GM23338 (cell line): ENCODE data around the gene KRTAP10-9. TPM values are rescaled to one million over a fixed set of nuclear protein-coding genes. Genes with fewer than 3 reads are reported as not detected.

Experiments used
- ATAC-seq: fragments of 200-7000 bp; cut with Tn5 transposase; 3 replicates; pipeline ENCODE4 v1.9.1; 2020
- DNase-seq: peaks from one replicate; pipeline ENCODE4 v3.0.0-alpha.2; 2015; ENCODE audit warnings: low spot score
- H2AFZ ChIP-seq: fragments of 200-600 bp; sonication (generic); 2 replicates; pipeline ENCODE4 v1.8.0; 2016; ENCODE audit warnings: antibody characterized with exemption, mild to moderate bottlenecking, moderate library complexity
- H3F3A ChIP-seq: fragments of 200-600 bp; sonication (generic); replicated peaks from 2 replicates; pipeline ENCODE4 v1.8.0; 2017; ENCODE audit warnings: antibody characterized with exemption, mixed run types, low read depth
- H3K27ac ChIP-seq: fragments of 200-600 bp; sonication (generic); 2 replicates; pipeline ENCODE4 v1.6.1; 2016; ENCODE audit warnings: low read depth
- H3K27me3 ChIP-seq: fragments of 200-600 bp; sonication (generic); 2 replicates; pipeline ENCODE4 v1.8.0; 2016; ENCODE audit warnings: mild to moderate bottlenecking, mixed run types, moderate library complexity; ENCODE audit not compliant: insufficient read depth
- H3K36me3 ChIP-seq: fragments of 200-600 bp; sonication (generic); 2 replicates; pipeline ENCODE4 v1.8.0; 2016; ENCODE audit warnings: mild to moderate bottlenecking; ENCODE audit not compliant: insufficient read depth
- H3K4me1 ChIP-seq: fragments of 200-600 bp; sonication (generic); 2 replicates; pipeline ENCODE4 v1.8.0; 2016; ENCODE audit warnings: mild to moderate bottlenecking, moderate library complexity; ENCODE audit not compliant: insufficient read depth
- H3K4me2 ChIP-seq: fragments of 200-600 bp; sonication (generic); 2 replicates; pipeline ENCODE4 v1.7.1; 2017; ENCODE audit warnings: mixed run types
- H3K4me3 ChIP-seq: fragments of 200-600 bp; sonication (generic); 2 replicates; pipeline ENCODE4 v1.6.1; 2016; ENCODE audit warnings: mixed run types
- H3K79me2 ChIP-seq: fragments of 200-600 bp; sonication (generic); replicated peaks from 2 replicates; pipeline ENCODE4 v1.8.0; 2017; ENCODE audit warnings: mild to moderate bottlenecking; ENCODE audit not compliant: insufficient read depth
- H3K9me2 ChIP-seq: fragments of 200-600 bp; sonication (generic); 2 replicates; pipeline ENCODE4 v1.8.0; 2017; ENCODE audit not compliant: insufficient read depth
- H4K20me1 ChIP-seq: fragments of 200-600 bp; sonication (generic); replicated peaks from 2 replicates; pipeline ENCODE4 v1.8.0; 2017; ENCODE audit warnings: mild to moderate bottlenecking; ENCODE audit not compliant: insufficient read depth
- H3K27ac Mint-ChIP-seq: 2 replicates; pipeline ENCODE4 v1.8.0; 2020; ENCODE audit warnings: inconsistent platforms, mild to moderate bottlenecking, moderate library complexity, mixed read lengths
- H3K27me3 Mint-ChIP-seq: 3 replicates; pipeline ENCODE4 v1.8.0; 2022; ENCODE audit warnings: low read depth, mild to moderate bottlenecking, moderate library complexity, mixed read lengths, inconsistent platforms; ENCODE audit not compliant: insufficient read depth, poor library complexity
- H3K36me3 Mint-ChIP-seq: 3 replicates; pipeline ENCODE4 v1.8.0; 2021; ENCODE audit warnings: low read depth, mild to moderate bottlenecking, inconsistent platforms, moderate library complexity, mixed read lengths
- H3K4me1 Mint-ChIP-seq: 3 replicates; pipeline ENCODE4 v1.8.0; 2020; ENCODE audit warnings: mild to moderate bottlenecking, inconsistent platforms, mixed read lengths
- H3K4me3 Mint-ChIP-seq: 3 replicates; pipeline ENCODE4 v1.8.0; 2021; ENCODE audit warnings: moderate library complexity, mild to moderate bottlenecking, inconsistent platforms, mixed read lengths
- H3K9me3 Mint-ChIP-seq: 3 replicates; pipeline ENCODE4 v1.8.0; 2020; ENCODE audit warnings: moderate library complexity, mild to moderate bottlenecking, inconsistent platforms, mixed read lengths
- CREB1 ChIP-seq: fragments of 250-450 bp; sonication (Bioruptor Pico); IDR thresholded peaks from 2 replicates; pipeline ENCODE4 v1.5.0; 2020; ENCODE audit warnings: low read depth, mild to moderate bottlenecking, moderate library complexity
- CTCF ChIP-seq, 2 experiments: fragments of 200-600 bp in 1 of 2; sonication (generic) in 1 of 2; conservative IDR thresholded peaks; 2 replicates each; pipeline versions ENCODE4 v1.5.1 to v1.6.1; 2016 to 2017; ENCODE audit warnings: antibody characterized with exemption in 2 of 2, low read depth in 2 of 2, mild to moderate bottlenecking in 2 of 2, moderate library complexity in 1 of 2
- ETS1 ChIP-seq: IDR thresholded peaks from 2 replicates; pipeline ENCODE4 v1.6.1; 2016; ENCODE audit warnings: antibody characterized with exemption
- EZH2 ChIP-seq: fragments of 200-600 bp; sonication (generic); IDR thresholded peaks from one replicate; pipeline ENCODE4 v1.8.0; 2017; ENCODE audit warnings: antibody characterized with exemption, mild to moderate bottlenecking, low read depth; ENCODE audit not compliant: unreplicated experiment
- EZH2phosphoT487 ChIP-seq: fragments of 200-600 bp; sonication (generic); IDR thresholded peaks from one replicate; pipeline ENCODE4 v1.8.1; 2018; ENCODE audit warnings: antibody characterized with exemption; ENCODE audit not compliant: unreplicated experiment
- JUNB ChIP-seq: IDR thresholded peaks from one replicate; pipeline ENCODE4 v1.6.1; 2016; ENCODE audit warnings: antibody characterized with exemption; ENCODE audit not compliant: unreplicated experiment
- NANOG ChIP-seq: IDR thresholded peaks from 2 replicates; pipeline ENCODE4 v1.6.1; 2016; ENCODE audit warnings: antibody characterized with exemption, borderline replicate concordance
- POLR2AphosphoS5 ChIP-seq: IDR thresholded peaks from 2 replicates; pipeline ENCODE4 v1.6.1; 2016; ENCODE audit warnings: antibody characterized with exemption, low read depth
- REST ChIP-seq: IDR thresholded peaks from one replicate; pipeline ENCODE4 v1.6.1; 2018; ENCODE audit warnings: antibody characterized with exemption; ENCODE audit not compliant: unreplicated experiment
- STAT1 ChIP-seq: IDR thresholded peaks from one replicate; pipeline ENCODE4 v1.6.1; 2016; ENCODE audit warnings: antibody characterized with exemption; ENCODE audit not compliant: unreplicated experiment
- ZNF114 ChIP-seq: fragments of 250-450 bp; sonication (Bioruptor Pico); IDR thresholded peaks from 2 replicates; pipeline ENCODE4 v1.5.0; 2020; ENCODE audit warnings: mild to moderate bottlenecking, moderate library complexity
- ZNF331 ChIP-seq: fragments of 250-450 bp; sonication (Bioruptor Pico); IDR thresholded peaks from 2 replicates; pipeline ENCODE4 v1.5.0; 2020; ENCODE audit warnings: low read depth, mild to moderate bottlenecking, moderate library complexity
- ZNF462 ChIP-seq: fragments of 250-450 bp; sonication (Bioruptor Pico); IDR thresholded peaks from 2 replicates; pipeline ENCODE4 v1.5.0; 2020; ENCODE audit warnings: mild to moderate bottlenecking, moderate library complexity
- polyA plus RNA-seq: library from polyadenylated mRNA; unstranded; fragments of >200 nt; fragmentation: Nextera tagmentation; extraction: Ambion mirVana; gene quantifications from 2 replicates; pipeline ENCODE4 v1.2.1, GENCODE V29; 2016
- total RNA-seq: library from RNA; depleted of rRNA; stranded (reverse); fragments of >200 nt; shearing (Covaris generic); gene quantifications from 2 replicates; pipeline ENCODE4 v1.2.3, GENCODE V29; 2014

KRTAP10-9 gene
- total and polyA plus RNA-seq, 2 experiments from 2014 or later = not detected

GRCh38 chr21:44664691-44665090 lies 37.8 kb downstream of the KRTAP10-9 start:
- ATAC-seq = no peak
- TF ChIP-seq ZNF114 (CRISPR knock-in tag) (no peak), ZNF462 (CRISPR knock-in tag) (no peak), EZH2phosphoT487 (no peak), ETS1 (no peak), JUNB (no peak), CREB1 (CRISPR knock-in tag) (no peak), POLR2AphosphoS5 (no peak), EZH2 (no peak), CTCF (conservative IDR thresholded peaks at IDR 0.05; ENCODE audit: low read depth in 2 of 2) (no peak), NANOG (no peak), STAT1 (no peak), ZNF331 (CRISPR knock-in tag) (no peak), REST (no peak)
- Histone ChIP-seq H3F3A (0 out of 2 replicates have a peak, but pooled peaks cover 3% of the 10 kb centered on the region), H3K4me2 (no peak overlapping the region), H3K79me2 (no peaks in the 10 kb centered on the region), H3K4me3 (no peak overlapping the region), H3K36me3 (no peaks in the 10 kb centered on the region), H3K27ac (no peak overlapping the region), H2AFZ (no peak overlapping the region), H3K4me1 (peaks cover 14% of the 10 kb centered on the region), H3K27me3 (no peaks in the 10 kb centered on the region), H4K20me1 (no peaks in the 10 kb centered on the region), H3K9me2 (no peaks in the 10 kb centered on the region)
- Mint-ChIP-seq H3K4me3 (no peak overlapping the region), H3K9me3 (peaks cover 23% of the 10 kb centered on the region), H3K4me1 (peaks cover 16% of the 10 kb centered on the region), H3K27ac (no peak overlapping the region), H3K27me3 (peaks cover 3% of the 10 kb centered on the region), H3K36me3 (peaks cover 6% of the 10 kb centered on the region; the same call in 2 of the 3 replicates)
- DNase-seq = no peak
